Islet precursor cell (in vitro differentiated cells): ENCODE data around the gene MFSD2A.
"Not testable (repeated sequence)": the region's sequence is repeated elsewhere in the genome, so short reads cannot be mapped to it uniquely, and the experiment has no call there.

ENCODE experiments used
- DNase-seq: peaks from one replicate; pipeline ENCODE4 v3.0.0-alpha.2; 2018

The MFSD2A gene

DNA sequence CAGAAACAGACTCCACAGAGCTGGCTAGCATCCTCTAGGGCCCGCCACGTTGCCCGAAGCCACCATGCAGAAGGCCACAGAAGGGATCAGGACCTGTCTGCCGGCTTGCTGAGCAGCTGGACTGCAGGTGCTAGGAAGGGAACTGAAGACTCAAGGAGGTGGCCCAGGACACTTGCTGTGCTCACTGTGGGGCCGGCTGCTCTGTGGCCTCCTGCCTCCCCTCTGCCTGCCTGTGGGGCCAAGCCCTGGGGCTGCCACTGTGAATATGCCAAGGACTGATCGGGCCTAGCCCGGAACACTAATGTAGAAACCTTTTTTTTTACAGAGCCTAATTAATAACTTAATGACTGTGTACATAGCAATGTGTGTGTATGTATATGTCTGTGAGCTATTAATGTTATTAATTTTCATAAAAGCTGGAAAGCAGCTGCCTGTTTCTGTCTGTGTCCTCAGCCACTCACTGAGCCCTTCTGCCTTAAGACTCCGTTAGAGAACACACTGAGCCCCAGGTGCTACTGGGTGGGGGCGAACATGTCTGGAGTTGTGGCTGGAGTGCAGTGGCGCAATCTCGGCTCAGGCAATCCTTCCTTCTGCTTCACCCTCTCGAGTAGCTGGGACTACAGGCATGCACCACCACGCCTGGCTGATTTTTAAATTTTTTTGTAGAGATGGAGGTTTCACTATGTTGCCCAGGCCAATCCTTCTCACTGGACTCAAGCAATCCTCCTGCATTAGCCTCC lies 14.8 kb downstream of the MFSD2A start:
- DNase-seq: no peak

DNA sequence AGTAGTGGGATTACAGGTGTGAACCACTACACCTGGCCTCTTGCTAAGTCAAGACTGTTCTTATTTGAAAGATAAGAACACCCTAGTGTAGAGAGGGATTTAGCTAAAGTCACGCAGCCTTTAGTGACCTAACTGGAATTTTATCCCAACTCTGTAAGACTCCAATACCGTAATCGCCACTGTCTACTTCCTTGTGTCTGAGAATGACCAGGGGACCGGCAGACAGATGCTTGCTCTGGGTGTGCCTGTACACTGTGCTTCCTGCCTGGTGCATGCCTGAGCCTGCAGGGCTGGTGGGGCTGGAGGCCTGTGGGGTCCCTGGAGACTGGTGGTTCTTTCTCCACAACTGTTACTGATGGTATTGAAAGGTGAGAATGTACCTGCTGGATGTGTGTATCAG lies 15.3 kb downstream of the MFSD2A start:
- no peak for DNase-seq

DNA sequence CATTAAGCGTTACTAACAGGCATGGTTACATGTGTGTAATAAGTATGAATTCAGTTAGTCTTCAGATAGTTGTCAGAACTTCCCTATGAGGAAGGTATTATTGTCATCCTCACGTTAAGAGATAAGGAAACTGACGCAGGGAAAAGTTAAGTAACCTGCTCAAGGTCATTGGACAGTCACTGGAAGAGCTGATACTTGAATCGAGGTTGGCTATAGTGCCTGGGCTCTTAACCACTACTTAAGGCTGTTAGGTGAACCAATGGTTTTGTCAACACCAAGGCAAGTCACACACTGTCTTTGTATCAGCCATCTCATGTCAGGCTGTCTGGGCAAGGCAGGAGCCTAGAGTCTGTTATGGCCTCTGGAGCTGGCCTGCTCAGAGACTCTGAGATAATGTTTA lies 16.2 kb downstream of the MFSD2A start:
- no peak for DNase-seq

DNA sequence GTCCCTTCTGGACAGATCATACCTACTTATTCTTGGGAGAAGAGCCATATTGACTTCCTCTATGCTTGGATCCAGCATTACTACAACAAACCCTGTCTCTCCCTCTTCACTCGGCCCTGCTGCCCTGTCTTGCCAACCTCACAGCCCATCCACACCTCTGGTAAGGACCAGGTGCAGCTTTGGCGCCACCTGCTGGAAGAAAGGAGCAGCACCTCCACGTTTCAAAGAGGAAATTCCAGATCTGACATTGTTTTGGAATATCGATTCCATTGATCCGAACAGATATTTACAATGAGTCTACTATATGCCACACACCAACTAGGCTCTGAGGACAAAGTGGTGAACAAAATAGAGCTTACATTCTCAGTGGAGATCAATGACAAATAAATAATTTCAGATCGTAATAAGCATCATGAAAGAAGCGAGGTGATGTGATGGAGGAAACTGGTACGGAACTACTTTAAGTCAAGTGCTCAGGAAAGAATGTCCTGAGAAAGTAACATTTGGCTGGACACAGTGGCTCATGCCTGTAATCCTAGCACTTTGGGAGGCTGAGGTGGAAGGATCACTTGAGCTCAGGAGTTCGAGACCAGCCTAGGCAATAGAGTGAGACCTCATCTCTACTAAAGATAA lies 18.7 kb downstream of the MFSD2A start:
- DNase-seq: peak; percentile 82

DNA sequence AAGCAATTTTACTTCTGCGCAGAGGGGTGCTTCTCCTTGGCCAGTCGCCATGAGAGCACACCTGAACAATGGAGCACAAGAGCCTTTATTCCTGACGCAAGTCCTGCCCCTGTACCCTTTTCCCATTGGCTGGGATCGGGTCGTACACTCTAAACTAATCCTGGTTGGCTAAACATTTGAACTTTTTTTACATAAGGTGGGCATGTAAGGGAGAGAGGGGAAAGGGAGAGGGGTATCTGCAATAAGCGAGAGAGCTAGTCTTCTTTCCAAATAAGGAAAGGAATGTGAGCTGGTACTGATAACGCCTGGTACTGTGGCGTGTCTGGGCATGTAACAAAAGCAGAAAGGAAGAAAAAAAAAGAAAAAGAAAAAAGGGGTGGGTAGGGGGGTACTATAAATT lies 21.8 kb downstream of the MFSD2A start:
- peak; percentile 75 for DNase-seq

DNA sequence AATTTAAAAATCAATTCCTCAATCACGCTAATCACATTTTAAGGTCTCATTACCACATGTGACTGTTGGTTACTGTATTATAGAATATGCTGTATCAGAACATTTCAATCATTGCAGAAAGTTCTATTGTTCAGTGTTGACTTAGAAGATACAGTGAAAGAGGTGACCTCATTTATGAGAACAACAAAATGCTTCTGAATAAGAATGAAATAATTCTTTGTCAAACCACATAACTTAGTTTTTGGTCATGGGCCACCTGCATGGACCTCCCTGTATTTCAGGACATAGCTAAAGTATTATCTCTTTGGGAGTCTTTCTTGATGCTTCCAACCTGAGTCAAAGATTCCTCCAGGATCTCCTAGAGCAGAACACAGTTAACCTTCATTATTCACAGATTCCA lies 22.3 kb downstream of the MFSD2A start:
- DNase-seq: no peak

DNA sequence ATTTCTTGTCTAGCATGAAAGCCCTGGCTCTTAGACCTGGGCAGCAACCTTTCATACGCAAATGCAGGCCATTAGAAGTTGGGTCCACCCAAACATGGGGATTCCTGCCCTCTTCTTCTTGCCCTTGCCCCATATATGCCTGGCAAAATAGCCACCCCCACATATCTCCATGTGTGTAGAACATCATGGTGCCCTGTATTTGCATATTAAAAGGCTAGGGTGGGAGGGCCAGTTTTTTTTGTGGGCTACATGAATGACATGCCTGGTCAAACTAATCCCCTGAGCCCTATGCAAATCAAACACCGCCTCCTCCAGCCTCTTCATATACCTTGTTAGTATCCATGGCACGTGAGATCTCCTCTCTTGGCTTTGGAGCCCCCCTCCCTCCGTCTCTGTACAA lies 24.7 kb downstream of the MFSD2A start:
- no peak for DNase-seq

DNA sequence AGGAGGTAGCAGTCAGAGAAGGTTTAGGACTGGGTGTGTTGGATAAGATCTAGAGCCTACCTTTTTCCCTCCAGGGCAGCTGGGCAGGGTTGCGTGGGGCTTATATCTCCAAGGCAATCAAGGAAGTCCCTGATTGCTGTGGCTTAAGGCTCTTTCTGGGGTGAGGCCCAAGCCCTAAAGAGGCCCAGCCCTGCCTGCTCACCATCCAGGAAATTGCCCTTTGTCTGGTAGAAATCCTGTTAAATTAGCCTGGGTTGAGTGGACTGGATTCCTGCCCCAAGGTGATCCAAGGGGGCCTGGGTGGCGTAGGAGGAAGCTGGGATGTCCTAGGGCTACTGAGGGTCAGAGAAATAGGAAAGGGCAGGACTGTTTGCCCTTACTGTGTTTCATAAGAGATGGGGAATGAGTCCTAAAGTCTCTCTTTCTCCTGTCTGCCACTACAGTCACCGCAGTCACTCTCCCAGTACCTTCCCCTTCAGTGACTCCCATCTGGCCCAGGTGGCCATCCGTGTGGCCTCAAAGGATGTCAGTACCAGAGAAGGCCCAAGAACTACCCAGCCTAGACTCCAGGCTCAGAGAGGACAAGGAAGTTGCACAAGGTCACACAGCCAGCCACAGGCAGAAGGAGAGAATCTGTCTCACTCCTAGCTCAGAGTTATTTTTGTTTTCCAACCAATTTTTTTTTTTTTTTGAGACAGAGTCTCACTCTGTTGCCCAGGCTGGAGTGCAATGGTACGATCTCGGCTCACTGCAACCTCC lies 25.8 kb downstream of the MFSD2A start:
- DNase-seq: peak; percentile 96

DNA sequence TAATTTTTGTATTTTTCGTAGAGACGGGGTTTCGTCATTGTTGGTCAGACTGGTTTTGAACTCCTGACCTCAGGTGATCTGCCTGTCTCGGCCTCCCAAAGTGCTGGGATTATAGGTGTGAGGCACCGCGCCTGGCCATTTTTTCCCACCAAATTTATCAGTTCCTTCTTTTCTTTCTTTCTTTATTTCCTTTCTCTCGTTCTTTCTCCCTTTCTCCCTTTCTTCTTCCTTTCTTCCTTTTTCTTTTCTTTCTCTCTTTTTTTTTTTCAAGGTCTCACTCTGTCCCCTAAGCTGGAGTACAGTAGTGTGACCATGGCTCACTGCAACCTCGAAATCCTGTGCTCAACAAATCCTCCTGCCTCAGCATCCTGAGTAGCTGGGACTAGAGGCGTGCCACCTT lies 26.4 kb downstream of the MFSD2A start:
- DNase-seq: no peak

DNA sequence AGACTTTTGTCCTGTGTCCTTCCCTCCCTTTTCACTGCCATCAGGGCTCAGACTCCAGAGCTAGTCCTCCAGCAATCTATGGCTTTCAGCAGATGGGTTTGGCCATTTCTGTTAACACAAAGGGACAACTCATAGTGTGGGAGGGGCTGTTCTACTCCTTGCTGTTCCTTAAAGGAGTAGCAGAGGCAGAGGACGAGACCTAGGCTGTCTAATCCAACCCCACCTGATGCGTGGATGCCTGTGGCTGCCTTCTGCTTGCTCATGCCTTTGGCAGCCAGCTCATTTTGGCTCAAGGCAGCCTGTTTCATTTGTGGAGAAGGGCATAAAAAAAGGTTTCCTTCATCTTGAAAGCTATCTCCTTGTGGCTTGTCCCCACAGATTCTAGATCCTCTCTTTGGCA lies 27.0 kb downstream of the MFSD2A start:
- DNase-seq: peak; percentile 98

DNA sequence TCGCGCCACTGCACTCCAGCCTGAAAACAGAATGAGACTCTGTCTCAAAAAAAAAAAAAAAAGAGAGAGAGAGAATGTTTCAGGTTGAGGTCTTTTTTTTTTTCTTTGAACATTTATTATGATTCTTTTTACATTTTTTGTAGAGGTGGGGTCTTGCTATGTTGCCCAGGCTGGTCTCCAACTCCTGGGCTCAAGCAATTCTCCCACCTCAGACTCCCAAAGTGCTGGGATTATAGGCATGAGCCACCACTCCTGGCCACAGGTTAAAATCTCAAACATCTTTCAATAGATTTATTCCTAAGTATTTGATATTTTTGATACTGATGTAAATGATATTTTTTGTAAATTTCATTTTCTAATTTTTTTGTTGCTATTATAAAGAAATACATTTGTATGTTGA lies 29.5 kb downstream of the MFSD2A start:
- DNase-seq: not testable (repeated sequence)

DNA sequence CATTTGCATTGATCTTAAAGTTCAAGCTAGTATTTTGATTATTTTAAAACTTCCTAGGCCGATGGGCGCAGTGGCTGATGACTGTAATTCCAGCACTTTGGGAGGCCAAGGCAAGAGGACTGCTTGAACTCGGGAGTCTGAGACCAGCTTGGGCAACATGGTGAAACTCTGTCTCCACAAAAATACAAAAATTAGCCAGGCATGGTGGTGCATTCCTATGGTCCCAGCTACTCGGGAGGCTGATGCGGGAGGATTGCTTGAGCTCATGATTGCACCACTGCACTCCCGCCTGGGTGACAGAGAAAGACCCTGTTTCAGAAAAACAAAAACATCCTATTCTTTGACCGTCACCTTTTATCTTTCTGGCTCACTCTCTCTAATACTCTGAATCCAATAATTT lies 30.0 kb downstream of the MFSD2A start:
- DNase-seq: no peak

DNA sequence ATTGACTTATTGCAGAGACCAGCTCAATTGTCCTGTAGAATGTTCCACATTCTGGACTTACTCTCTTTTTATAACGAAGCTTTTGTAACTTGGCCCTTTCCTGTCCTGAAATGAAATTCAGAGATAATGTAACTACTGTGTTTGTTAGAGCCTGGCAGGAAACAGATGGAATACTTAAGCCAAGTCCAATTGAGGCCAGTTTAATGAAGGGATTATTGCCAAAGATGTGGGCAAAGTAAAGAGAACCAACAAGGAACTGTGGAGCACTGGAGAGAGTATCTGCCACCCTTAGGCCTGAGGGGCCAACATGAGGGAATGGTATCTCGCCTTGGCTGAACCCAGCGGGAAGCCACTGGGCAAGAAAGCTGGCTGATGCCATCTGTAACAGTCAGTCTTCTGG lies 32.9 kb downstream of the MFSD2A start:
- no peak for DNase-seq

DNA sequence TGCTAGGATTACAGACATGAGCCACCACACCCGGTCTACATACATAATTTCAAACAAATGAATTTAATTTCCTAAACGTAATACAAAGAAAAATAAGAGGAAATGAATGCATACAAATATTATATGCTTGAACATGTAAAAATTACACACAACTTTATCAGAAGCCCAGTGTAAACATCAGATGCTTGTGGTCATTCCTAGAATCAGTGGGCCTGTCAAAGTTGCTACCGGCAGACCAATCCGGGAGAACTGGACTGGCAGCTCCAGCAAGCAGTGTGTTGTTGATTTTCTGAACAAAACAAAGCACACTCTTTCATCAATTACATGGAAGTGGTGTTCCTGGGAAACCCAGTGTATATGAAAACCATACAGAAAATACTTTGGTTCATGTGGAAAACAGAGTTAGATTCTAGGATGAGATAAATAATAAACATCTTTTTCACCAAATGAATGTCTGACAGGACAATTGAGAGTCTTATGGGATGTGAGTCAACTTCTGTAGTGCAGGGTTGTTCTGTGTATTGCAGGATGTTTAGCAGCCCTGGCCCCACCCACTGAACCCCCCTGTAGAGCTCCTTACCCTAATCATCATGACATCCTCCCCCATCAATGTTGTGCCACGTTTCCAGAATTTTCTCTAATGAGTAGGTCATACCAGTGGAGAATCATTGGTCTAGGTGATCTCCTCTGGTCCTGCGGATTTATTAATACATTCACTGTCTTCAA lies 33.8 kb downstream of the MFSD2A start:
- no peak for DNase-seq

DNA sequence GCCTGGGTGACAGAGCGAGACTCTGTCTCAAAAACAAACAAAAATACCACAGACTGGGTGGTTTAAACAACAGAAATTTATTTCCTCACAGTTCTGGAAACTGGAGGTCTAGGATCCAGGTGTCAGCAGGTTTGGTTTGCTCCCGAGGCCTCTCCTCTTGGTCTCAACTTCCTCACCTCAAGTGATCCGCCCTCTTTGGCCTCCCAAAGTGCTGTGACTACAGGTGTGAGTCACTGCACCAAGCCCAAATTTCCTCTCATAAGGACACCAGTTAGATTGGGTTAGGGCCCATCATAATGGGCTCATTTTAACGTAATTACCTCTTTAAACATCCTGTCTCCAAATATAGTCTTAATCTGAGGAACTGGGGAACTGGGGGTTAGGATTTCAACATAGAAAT lies 35.5 kb downstream of the MFSD2A start:
- no peak for DNase-seq

DNA sequence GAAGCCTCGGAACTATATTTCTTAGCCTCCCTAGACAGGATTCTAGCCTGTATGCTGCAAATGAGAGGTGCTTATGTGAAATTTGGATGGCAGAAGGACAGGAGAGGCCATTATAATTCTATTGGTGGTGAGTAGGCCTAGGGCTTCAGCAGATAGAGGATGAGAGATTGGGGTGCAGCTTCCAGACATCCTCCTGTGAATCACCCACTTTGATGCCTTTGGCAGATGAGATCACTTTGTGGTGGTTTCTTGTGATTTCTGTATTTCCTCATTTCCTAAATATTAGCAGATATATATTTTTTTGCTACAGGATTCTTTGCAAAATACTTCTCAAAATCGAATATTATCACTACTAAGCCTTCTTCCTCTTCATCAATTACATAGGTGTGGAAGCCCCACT lies 37.3 kb downstream of the MFSD2A start:
- DNase-seq: no peak

DNA sequence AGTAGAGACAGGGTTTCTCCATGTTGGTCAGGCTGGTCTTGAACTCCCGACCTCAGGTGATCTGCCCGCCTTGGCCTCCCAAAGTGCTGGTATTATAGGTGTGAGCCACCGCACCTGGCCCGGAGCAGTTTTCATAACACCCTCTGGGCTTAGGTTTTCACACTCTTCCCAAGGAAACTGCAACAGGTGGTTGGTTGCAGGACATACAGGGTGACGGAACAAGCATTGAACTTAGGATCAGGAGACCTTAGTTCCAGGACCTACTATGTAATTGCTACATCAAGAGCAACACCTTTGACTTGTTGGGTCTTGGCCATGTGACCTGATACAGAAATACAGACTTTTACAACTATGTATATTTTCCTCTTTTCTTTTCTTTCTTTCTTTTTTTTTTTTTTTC lies 37.9 kb downstream of the MFSD2A start:
- no peak for DNase-seq

DNA sequence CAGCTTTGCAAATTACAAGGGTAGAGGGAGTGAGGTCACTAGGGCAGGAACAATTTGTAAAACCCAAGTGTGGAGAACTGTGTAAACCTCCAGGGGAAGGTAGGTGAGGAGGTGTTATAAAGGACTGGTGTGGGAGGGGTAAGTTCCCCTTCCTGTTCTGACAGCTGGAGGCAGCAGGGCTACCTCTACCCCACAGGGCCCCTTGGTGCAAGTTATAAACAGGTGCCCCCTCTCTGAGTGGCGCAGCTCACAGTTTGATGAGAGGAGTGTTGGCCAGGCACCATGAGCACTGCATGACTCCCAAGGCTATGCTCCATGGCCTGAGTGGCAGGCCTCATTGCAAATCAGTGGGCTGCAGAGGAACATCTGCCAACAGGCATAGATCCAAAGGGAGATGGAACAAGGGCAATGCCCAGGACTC lies 41.0 kb downstream of the MFSD2A start:
- DNase-seq: no peak

DNA sequence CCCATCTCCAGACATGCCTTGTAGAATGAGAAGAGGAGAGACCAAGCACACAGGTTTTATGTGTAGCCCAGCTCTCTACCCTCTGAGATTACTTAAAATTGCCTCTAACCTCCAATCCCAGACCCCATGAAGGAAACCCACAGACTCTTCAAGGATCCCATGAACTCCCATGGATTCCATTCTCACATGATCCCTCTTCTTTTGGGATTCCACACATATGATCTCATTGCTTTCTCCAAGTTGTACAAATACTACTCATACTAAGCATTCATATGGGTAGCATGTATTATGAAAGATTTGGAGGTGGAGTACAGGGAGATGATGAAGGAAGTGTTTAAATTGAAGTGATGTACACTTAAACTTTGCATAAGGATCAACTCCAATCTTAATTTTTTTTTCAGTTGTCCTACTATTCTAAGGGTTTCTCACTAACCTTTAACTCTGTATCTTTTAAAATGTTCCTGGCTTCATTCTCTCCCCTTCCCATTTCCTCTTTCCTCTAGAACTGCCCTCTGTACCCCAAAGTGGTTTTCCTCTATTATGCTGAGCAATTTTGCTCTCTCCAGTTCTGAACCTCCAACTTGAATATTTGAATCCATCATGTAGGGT lies 41.6 kb downstream of the MFSD2A start:
- no peak for DNase-seq

DNA sequence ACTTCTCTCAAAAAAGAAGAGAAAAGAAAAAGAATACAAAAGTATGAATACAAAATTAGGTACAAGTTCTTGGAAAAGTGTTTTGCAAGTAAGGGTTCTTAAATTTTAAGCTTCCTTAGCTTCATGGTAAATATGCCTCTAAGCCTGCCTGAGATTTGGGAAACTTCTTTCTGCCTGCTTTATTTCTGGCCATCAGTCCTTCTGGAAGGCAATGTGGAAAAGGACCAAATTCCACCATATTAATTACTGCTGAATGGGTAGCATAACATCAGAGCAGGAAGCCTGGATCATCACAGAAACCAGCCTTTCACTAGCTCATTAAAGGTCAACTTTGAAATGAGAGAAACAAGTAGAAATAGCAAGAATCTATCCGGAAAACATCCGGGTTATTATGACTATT lies 46.5 kb downstream of the MFSD2A start:
- no peak for DNase-seq

DNA sequence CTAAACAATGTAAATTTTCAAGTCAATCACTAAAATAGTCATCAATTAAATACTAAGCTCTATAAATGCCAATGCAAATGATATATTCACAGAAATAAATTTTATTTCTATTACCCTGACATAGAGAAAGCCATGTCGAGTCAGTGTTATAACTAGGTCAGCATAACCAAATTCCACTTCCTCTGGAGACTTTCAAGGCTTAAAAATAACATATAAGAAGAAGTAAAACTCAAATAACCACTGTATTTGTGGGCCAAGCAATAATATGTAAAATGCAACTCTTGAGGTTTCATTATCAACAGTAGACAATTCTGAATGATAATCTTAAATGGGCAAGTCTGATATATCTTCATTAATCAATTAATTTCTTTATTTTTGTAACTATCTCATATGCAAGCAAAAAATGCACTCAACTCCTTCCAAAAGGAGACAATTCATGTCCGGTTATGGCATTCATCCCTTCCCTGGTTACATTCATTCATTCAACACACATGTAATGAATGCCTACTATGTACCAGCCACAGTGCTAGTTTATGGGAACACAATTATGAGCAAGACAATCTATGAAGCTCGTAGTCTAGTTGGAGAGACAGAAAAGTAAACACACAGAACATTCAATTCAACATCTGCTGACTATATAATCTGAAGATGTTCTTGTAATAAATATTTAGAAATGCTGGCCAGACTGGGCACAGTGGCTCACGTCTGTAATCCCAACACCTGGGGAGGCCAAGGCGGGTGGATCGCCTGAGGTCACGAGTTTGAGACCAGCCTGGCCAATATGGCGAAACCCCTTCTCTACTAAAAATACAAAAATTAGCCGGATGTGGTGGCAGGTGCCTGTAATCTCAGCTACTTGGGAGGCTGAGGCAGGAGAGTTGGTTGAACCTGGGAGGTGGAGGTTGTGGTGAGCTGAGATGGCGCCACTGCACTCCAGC lies 48.5 kb downstream of the MFSD2A start:
- no peak for DNase-seq

DNA sequence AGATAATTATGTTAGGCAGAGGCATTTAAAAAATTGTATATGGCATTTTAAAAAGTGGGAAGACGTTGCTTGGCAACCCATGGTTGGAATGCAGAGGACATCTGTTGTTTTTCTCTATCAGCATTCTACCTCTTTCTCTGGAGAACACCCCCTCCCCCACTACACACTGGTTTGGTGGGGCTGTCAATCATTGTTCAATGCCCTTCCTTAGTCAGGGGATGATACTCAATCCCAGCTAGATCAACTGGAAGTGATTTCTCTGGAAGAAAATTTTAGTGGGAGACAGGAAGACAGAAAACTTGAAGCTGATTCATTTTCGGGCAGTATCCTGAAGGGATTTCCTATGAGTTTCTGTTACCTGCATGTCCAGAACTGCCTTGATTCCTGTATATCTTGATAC lies 49.9 kb downstream of the MFSD2A start:
- DNase-seq: no peak
